HCT116 (cell line): ENCODE data around the gene CBFA2T3. TPM values are rescaled to one million over a fixed set of nuclear protein-coding genes. Genes with fewer than 3 reads are reported as not detected.

Experiments used
- ATAC-seq: fragments of 200-7000 bp; cut with Tn5 transposase; 2 replicates; pipeline ENCODE4 v1.9.1; 2020; ENCODE audit warnings: mild to moderate bottlenecking, moderate library complexity
- BruUV-seq: library from RNA; stranded (reverse); fragments of 400-500 nt; replicated peaks from 2 replicates; lab custom pipeline; 2021; lab: Mats Ljungman, UMichigan
- CTCF ChIA-PET: fragments of 300-600 bp; sonication (Branson Sonifier 250); formaldehyde crosslinking; loops from one replicate; lab custom pipeline; 2021; ENCODE audit warnings: antibody characterized with exemption; lab: Charles Lee
- POLR2A ChIA-PET: fragments of 300-600, 350-600 bp; sonication (Branson Sonifier 250); formaldehyde crosslinking; loops from one replicate; lab custom pipeline; 2021; ENCODE audit warnings: antibody characterized with exemption; lab: Charles Lee
- RAD21 ChIA-PET, 2 experiments: fragments of 300-600 bp; sonication (Branson Sonifier 250); formaldehyde crosslinking; loops; one replicate each; lab custom pipeline; 2023; ENCODE audit warnings: low total read pairs in 2 of 2; ENCODE audit not compliant: uncharacterized antibody in 2 of 2, unreplicated experiment in 2 of 2, low non-redundant PET in 1 of 2; lab: Charles Lee
- DNase-seq: peaks from one replicate; pipeline ENCODE4 v3.0.0-alpha.2; 2010; ENCODE audit warnings: low read depth, low spot score
- H2AFZ ChIP-seq: fragments of 200-600 bp; shearing (Covaris generic), sonication (generic); 2 replicates; pipeline ENCODE4 v1.6.1; 2017; ENCODE audit warnings: low read depth, mixed run types, mixed read lengths, antibody characterized with exemption, low read length; ENCODE audit not compliant: poor library complexity, severe bottlenecking
- H3K27ac ChIP-seq: 2 replicates; pipeline ENCODE4 v1.5.1; 2012; ENCODE audit warnings: low read depth, low read length
- H3K27me3 ChIP-seq: fragments of 200-600 bp; sonication (generic); 2 replicates; pipeline ENCODE4 v1.6.1; 2016; ENCODE audit warnings: mixed run types, low read length, mixed read lengths; ENCODE audit not compliant: insufficient read depth
- H3K36me3 ChIP-seq, 2 experiments: fragments of 200-500 bp in 1 of 2; fragments of 200-600 bp in 1 of 2; sonication (Bioruptor generic) in 1 of 2; sonication (generic) in 1 of 2; 2 replicates each; pipeline versions ENCODE4 v1.5.1 to v1.6.1; 2014 to 2016; ENCODE audit warnings: low read length in 2 of 2, inconsistent platforms in 1 of 2, mixed read lengths in 1 of 2, mixed run types in 1 of 2; ENCODE audit not compliant: insufficient read depth in 2 of 2, control insufficient read depth in 1 of 2
- H3K4me1 ChIP-seq, 2 experiments: fragments of 200-600 bp in 1 of 2; sonication (generic) in 1 of 2; 2 replicates each; pipeline versions ENCODE4 v1.5.1 to v1.6.1; 2012 to 2017; ENCODE audit warnings: low read length in 2 of 2, inconsistent platforms in 1 of 2, mild to moderate bottlenecking in 1 of 2, mixed read lengths in 1 of 2, mixed run types in 1 of 2, moderate library complexity in 1 of 2; ENCODE audit not compliant: insufficient read depth in 2 of 2, control insufficient read depth in 1 of 2
- H3K4me2 ChIP-seq: fragments of 200-600 bp; sonication (generic); 2 replicates; pipeline ENCODE4 v1.6.1; 2017; ENCODE audit warnings: mixed run types, low read length, mixed read lengths
- H3K4me3 ChIP-seq, 2 experiments: fragments of 200-600 bp in 1 of 2; sonication (generic) in 1 of 2; replicated peaks in 1 of 2; 2 replicates each; pipeline ENCODE4 v1.5.1; 2011 to 2016; ENCODE audit warnings: low read length in 2 of 2, control low read depth in 1 of 2, low read depth in 1 of 2, mild to moderate bottlenecking in 1 of 2, mixed read lengths in 1 of 2, mixed run types in 1 of 2
- H3K79me2 ChIP-seq: fragments of 200-600 bp; sonication (generic); 2 replicates; pipeline ENCODE4 v1.6.1; 2017; ENCODE audit warnings: mild to moderate bottlenecking, mixed run types, low read length, moderate library complexity, mixed read lengths; ENCODE audit not compliant: insufficient read depth
- H3K9ac ChIP-seq: fragments of 200-600 bp; sonication (generic); 2 replicates; pipeline ENCODE4 v1.6.1; 2016; ENCODE audit warnings: low read length, mixed read lengths
- H3K9me2 ChIP-seq: fragments of 200-600 bp; sonication (generic), shearing (Covaris generic); 2 replicates; pipeline ENCODE4 v1.6.1; 2017; ENCODE audit warnings: mixed run types, mild to moderate bottlenecking, moderate library complexity; ENCODE audit not compliant: insufficient read depth
- H3K9me3 ChIP-seq, 2 experiments: fragments of 200-500 bp in 1 of 2; fragments of 200-600 bp in 1 of 2; sonication (Bioruptor generic) in 1 of 2; sonication (generic) in 1 of 2; 2 replicates each; pipeline ENCODE4 v1.6.1; 2014 to 2017; ENCODE audit warnings: low read length in 2 of 2, mixed read lengths in 2 of 2, inconsistent platforms in 1 of 2, low read depth in 1 of 2, mild to moderate bottlenecking in 1 of 2, mixed run types in 1 of 2, moderate library complexity in 1 of 2; ENCODE audit not compliant: control insufficient read depth in 1 of 2, insufficient read depth in 1 of 2
- H4K20me1 ChIP-seq: fragments of 200-600 bp; sonication (generic), shearing (Covaris generic); 2 replicates; pipeline ENCODE4 v1.6.1; 2017; ENCODE audit warnings: mixed run types, mild to moderate bottlenecking, moderate library complexity; ENCODE audit not compliant: insufficient read depth
- ELF1 ChIP-seq: IDR thresholded peaks from 2 replicates; pipeline ENCODE4 v1.6.1; 2012; ENCODE audit warnings: low read depth, borderline replicate concordance
- EZH2phosphoT487 ChIP-seq: fragments of 200-600 bp; IDR thresholded peaks from 2 replicates; pipeline ENCODE4 v1.6.1; 2018; ENCODE audit warnings: antibody characterized with exemption, borderline replicate concordance
- FOSL1 ChIP-seq: IDR thresholded peaks from 2 replicates; pipeline ENCODE4 v1.6.1; 2012; ENCODE audit warnings: low read depth
- JUND ChIP-seq: IDR thresholded peaks from 2 replicates; pipeline ENCODE4 v1.6.1; 2012
- POLR2A ChIP-seq: IDR thresholded peaks from 2 replicates; pipeline ENCODE4 v1.7.0; 2011; ENCODE audit warnings: borderline replicate concordance; ENCODE audit not compliant: insufficient read depth, insufficient read length; ENCODE audit errors: extremely low read depth
- POLR2AphosphoS5 ChIP-seq: IDR thresholded peaks from 2 replicates; pipeline ENCODE4 v1.6.1; 2011; ENCODE audit warnings: mild to moderate bottlenecking, low read depth, low read length, moderate library complexity
- RAD21 ChIP-seq: IDR thresholded peaks from 2 replicates; pipeline ENCODE4 v1.6.1; 2012; ENCODE audit warnings: low read depth, mild to moderate bottlenecking
- SRF ChIP-seq: IDR thresholded peaks from 2 replicates; pipeline ENCODE4 v1.6.1; 2012; ENCODE audit warnings: low read depth
- YY1 ChIP-seq: IDR thresholded peaks from 2 replicates; pipeline ENCODE4 v1.6.1; 2011; ENCODE audit warnings: low read length, low read depth, moderate library complexity, mild to moderate bottlenecking; ENCODE audit not compliant: insufficient replicate concordance; ENCODE audit errors: extremely low read depth
- ZNF274 ChIP-seq: fragments of 200-500 bp; sonication (Bioruptor generic); IDR thresholded peaks from 2 replicates; pipeline ENCODE4 v1.6.1; 2014; ENCODE audit warnings: mild to moderate bottlenecking, low read depth, low read length, inconsistent platforms
- intact Hi-C: fragments of 100-400 bp; cut with micrococcal nuclease; formaldehyde crosslinking; loops from 2 replicates; pipeline ENCODE4 v1.10.0; 2022
- total RNA-seq: library from RNA; stranded (reverse); gene quantifications from one replicate; pipeline ENCODE4 v1.2.1, GENCODE V29; 2021; ENCODE audit not compliant: unreplicated experiment
- TF ChIP-seq, protein P1 (sequence below), 3 experiments: fragments of 200-600 bp in 1 of 3; sonication (generic) in 1 of 3; IDR thresholded peaks in 2 of 3; conservative IDR thresholded peaks in 1 of 3; 2 replicates each; pipeline ENCODE4 v1.5.1; 2012 to 2017; ENCODE audit warnings: low read depth in 2 of 3, low read length in 2 of 3, antibody characterized with exemption in 1 of 3, borderline replicate concordance in 1 of 3, control low read depth in 1 of 3, mild to moderate bottlenecking in 1 of 3, mixed read lengths in 1 of 3, mixed run types in 1 of 3, moderate library complexity in 1 of 3; ENCODE audit not compliant: insufficient read depth in 1 of 3
- TF ChIP-seq, protein P2 (sequence below): IDR thresholded peaks from 2 replicates; pipeline ENCODE4 v1.6.1; 2012
- TF ChIP-seq, protein P3 (sequence below): IDR thresholded peaks from 2 replicates; pipeline ENCODE4 v1.6.1; 2012
- TF ChIP-seq, protein P4 (sequence below): IDR thresholded peaks from 2 replicates; pipeline ENCODE4 v1.6.1; 2012; ENCODE audit warnings: low read depth

CBFA2T3 gene
- total RNA-seq, 1 experiment from 2014 or later = 19.1 TPM

DNA sequence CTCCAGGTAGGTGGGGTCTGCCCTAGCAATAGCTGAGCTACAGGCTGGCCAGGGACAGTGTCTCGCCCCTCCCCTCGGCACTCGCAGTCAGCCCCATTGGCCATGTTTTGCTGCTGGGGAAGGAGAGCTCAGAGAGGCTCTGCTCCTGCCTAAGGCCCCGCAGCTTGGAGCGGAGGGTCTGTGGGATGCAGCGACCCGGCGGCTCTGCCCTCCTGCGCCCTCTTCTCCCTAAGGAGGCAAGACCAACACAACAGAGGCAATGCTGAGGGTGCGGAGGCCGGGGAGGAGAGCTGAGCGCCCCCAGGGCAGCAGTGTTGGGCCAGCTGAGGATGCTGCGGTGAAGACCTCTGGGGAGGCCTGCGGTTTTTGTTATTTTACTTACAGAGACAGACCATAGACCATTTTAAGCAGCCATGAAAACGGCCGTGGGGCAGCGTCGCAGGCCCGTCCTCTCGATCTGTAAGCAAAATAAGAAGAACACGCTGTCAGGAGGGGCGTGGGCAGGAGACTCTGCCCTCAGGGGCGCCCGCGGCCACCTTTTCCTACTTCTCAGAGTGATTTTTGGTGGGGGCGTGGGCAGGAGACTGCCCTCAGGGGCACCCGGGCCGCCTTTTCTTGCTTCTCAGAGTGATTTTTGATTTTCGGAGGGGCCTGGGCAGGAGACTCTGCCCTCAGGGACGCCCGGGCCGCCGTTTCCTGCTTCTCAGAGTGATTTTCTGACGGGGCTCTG, 79.1 kb downstream of the CBFA2T3 start:
- no peak for ATAC-seq
- ChIA-PET CTCF (no interaction called here), POLR2A (no interaction called here), RAD21 (interaction anchor here in 1 of 2 experiments (0.7 kb wide), 1 partner anchor 25 kb away, joined by 3 read pairs; no protein-coding TSS in a partner anchor)
- H3K4me3 ChIP-seq = no peak overlapping the region
- intact Hi-C loops = no loop called here
- DNase-seq = no peak
- H3K36me3 ChIP-seq = no peaks in the 10 kb centered on the region; a peak in 1 of 4 replicates
- H3K9me2 ChIP-seq = no peaks in the 10 kb centered on the region
- no peaks in the 10 kb centered on the region for H3K4me1 ChIP-seq
- no peak overlapping the region for H3K9ac ChIP-seq
- no peak overlapping the region for H2AFZ ChIP-seq
- no peak overlapping the region for H3K27ac ChIP-seq
- no peak for TF ChIP-seq YY1
- no peak for TF ChIP-seq SRF
- TF ChIP-seq POLR2AphosphoS5 = no peak
- TF ChIP-seq, protein P1, sequence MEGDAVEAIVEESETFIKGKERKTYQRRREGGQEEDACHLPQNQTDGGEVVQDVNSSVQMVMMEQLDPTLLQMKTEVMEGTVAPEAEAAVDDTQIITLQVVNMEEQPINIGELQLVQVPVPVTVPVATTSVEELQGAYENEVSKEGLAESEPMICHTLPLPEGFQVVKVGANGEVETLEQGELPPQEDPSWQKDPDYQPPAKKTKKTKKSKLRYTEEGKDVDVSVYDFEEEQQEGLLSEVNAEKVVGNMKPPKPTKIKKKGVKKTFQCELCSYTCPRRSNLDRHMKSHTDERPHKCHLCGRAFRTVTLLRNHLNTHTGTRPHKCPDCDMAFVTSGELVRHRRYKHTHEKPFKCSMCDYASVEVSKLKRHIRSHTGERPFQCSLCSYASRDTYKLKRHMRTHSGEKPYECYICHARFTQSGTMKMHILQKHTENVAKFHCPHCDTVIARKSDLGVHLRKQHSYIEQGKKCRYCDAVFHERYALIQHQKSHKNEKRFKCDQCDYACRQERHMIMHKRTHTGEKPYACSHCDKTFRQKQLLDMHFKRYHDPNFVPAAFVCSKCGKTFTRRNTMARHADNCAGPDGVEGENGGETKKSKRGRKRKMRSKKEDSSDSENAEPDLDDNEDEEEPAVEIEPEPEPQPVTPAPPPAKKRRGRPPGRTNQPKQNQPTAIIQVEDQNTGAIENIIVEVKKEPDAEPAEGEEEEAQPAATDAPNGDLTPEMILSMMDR (IDR thresholded peaks at IDR 0.05 in 2 of 3, conservative IDR thresholded peaks at IDR 0.05 in 1 of 3; ENCODE audit: borderline replicate concordance in 1 of 3, insufficient read depth in 1 of 3, low read depth in 2 of 3, low read length in 2 of 3) = no peak
- no peak for TF ChIP-seq RAD21
- TF ChIP-seq, protein P2, sequence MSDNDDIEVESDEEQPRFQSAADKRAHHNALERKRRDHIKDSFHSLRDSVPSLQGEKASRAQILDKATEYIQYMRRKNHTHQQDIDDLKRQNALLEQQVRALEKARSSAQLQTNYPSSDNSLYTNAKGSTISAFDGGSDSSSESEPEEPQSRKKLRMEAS = no peak
- no peak for TF ChIP-seq FOSL1
- TF ChIP-seq ELF1 = no peak
- TF ChIP-seq, protein P3, sequence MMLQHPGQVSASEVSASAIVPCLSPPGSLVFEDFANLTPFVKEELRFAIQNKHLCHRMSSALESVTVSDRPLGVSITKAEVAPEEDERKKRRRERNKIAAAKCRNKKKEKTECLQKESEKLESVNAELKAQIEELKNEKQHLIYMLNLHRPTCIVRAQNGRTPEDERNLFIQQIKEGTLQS = no peak
- no peak for TF ChIP-seq POLR2A
- TF ChIP-seq, protein P4, sequence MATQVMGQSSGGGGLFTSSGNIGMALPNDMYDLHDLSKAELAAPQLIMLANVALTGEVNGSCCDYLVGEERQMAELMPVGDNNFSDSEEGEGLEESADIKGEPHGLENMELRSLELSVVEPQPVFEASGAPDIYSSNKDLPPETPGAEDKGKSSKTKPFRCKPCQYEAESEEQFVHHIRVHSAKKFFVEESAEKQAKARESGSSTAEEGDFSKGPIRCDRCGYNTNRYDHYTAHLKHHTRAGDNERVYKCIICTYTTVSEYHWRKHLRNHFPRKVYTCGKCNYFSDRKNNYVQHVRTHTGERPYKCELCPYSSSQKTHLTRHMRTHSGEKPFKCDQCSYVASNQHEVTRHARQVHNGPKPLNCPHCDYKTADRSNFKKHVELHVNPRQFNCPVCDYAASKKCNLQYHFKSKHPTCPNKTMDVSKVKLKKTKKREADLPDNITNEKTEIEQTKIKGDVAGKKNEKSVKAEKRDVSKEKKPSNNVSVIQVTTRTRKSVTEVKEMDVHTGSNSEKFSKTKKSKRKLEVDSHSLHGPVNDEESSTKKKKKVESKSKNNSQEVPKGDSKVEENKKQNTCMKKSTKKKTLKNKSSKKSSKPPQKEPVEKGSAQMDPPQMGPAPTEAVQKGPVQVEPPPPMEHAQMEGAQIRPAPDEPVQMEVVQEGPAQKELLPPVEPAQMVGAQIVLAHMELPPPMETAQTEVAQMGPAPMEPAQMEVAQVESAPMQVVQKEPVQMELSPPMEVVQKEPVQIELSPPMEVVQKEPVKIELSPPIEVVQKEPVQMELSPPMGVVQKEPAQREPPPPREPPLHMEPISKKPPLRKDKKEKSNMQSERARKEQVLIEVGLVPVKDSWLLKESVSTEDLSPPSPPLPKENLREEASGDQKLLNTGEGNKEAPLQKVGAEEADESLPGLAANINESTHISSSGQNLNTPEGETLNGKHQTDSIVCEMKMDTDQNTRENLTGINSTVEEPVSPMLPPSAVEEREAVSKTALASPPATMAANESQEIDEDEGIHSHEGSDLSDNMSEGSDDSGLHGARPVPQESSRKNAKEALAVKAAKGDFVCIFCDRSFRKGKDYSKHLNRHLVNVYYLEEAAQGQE = no peak
- TF ChIP-seq JUND = no peak
- TF ChIP-seq ZNF274 = no peak
- no peak for TF ChIP-seq EZH2phosphoT487
- TF ChIP-seq, all 23 proteins: peak for 0
- no peak overlapping the region for H3K4me2 ChIP-seq
- no peaks in the 10 kb centered on the region for H3K27me3 ChIP-seq
- no peaks in the 10 kb centered on the region for H3K79me2 ChIP-seq
- H4K20me1 ChIP-seq = no peaks in the 10 kb centered on the region
- no TSS peak for BruUV-seq
- no peaks in the 10 kb centered on the region for H3K9me3 ChIP-seq
